A549 treated with AZD9567 at 1 μM for 4 hours (cell line): Measurements from ENCODE around the gene PIGO. TPM values are rescaled to one million over a fixed set of nuclear protein-coding genes. Genes with fewer than 3 reads are reported as not detected.

Source experiments
- total RNA-seq: library from RNA; stranded (reverse); fragments of 200-300 nt; extraction: Qiagen RNA extraction; gene quantifications from 5 replicates; pipeline ENCODE4 v1.2.3, GENCODE V29; 2022; ENCODE audit not compliant: insufficient read depth

Gene PIGO
- 41.4 to 51.7 TPM (median 50.0 TPM) in 5 replicates for total RNA-seq

DNA sequence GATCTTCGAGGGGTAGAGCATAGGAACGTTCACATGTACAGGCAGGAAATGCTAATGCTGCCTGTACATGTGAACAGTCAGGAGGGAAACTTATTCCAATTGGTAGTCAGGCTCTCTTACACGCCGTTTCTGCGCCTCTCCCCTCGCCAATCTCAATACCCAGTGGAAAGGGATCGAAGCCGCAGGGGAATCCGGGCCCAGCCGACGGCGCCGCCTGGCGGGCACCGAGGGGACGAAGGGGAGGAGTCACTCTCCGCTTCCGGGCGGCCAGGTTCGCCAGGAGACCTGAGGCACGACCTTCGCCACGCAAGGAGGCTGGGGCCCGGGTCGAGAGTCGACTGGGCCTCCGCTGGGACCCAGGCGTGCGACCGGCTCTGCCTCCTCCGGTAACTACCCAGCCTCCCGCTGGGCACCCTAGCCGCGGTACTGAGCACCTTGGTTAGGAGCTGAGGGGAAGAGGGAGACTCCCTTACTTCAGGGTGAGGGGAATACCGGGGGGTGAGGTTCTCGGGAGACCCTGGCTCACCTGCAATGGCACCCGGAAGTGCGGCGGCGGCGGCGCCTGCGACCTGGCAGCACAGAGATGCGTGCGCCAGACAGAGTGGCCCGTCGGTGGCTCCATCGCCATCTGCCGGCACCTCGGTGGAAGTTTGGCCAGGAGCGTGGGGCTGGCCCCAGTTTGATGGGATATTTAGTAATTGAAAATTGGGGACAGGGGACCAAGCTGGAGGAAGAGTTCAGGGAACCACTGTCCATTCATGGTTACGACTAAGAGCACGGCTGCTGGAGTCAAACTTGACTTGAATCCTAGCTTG lies at the start of gene PIGO:
TSS of gene PIGO (minus strand) at position 557 of the 815 bp plus-strand sequence. CDS start 1,026 bp downstream, outside the sequence.

DNA sequence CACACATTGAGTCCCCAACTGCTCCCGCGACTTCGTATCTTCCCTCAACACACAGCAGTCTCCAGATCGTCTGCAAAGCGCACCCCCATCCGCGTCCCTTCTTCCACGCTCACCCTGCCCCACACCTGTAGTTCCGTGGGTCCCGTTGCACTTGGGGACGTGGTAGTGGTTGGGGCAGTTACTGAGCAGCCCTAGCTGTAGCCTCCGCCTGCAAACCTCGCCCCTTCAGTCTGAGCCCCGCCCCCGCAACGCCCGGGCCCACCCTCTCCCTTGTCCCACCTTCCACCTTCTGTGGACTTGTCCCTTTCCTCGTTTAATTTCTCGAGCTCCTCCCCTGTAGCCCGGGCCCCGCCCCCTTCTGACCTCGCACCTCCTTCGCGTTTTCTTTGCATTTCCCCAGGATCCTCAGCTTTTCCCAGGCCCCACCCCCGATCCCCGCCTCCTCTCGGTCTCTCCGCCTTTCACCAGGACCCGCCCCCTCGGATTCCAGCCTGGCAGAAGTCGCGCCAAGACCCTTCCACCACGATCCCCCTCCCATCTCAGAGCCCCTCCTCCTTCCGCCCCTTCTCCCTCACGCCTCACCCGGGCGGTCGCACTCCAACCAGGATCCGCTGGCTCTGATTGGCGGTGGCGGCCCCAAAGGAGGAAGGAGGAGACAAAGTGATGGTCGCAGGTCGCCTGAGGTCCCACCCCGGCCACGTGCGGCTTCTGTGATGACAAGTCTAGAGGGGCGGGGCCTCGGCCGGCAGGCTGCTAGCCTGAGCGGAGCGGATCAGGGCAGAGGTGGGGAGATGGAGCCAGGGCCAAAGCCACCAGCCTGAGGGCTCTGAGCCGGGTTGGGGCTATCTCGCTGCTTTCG lies 19.5 kb upstream of the PIGO start, which contains the start of gene ATOSB:
TSS of gene ATOSB (minus strand) at position 183 of the 859 bp plus-strand sequence. CDS start 7,588 bp downstream, outside the sequence.

DNA sequence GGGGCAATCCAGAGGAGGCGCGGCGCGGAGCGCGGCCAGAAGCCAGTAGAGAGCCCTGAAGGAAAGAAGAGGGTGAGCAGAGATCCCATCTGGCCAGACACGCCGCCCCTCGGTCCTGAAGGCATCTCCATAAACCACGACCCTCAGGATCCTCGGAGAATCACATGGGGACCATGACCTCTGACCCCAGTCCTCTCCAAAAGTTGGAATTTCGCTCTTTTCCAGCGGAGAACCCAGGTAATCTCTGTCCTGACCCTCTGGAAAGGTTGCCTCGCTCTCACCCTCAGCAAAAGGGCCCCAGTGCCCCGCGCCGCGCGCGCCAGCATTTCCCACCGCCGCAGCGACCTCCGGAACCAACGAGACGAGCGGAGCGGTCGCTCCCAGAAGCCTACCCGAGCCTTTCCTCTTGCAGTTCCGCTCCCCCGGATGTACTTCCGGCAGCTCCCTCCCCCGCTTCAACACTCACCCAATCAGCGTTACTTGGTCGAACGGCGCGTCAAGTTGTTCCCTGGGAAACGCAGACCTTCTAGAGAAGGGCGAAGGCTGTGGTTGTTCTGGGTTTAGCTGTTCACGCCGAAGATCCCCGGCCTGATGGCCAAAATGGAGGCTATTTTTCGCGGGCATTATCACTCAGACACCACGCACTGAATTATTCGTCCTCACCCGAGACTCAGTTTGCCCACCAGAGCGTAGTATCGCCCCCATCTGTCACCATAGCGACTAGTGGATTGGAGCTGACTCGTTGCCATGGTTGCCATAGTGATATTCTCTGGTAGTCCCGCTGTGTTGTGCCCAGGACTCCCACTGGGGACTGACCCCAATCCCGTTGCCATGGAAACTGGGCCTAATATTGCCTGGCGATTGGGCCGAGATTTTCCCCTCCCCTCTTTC lies 6.6 kb upstream of the PIGO start, which contains the start of gene STOML2:
TSS of gene STOML2 (minus strand) at position 363 of the 891 bp plus-strand sequence. CDS start at position 326, 37 bp downstream.

DNA sequence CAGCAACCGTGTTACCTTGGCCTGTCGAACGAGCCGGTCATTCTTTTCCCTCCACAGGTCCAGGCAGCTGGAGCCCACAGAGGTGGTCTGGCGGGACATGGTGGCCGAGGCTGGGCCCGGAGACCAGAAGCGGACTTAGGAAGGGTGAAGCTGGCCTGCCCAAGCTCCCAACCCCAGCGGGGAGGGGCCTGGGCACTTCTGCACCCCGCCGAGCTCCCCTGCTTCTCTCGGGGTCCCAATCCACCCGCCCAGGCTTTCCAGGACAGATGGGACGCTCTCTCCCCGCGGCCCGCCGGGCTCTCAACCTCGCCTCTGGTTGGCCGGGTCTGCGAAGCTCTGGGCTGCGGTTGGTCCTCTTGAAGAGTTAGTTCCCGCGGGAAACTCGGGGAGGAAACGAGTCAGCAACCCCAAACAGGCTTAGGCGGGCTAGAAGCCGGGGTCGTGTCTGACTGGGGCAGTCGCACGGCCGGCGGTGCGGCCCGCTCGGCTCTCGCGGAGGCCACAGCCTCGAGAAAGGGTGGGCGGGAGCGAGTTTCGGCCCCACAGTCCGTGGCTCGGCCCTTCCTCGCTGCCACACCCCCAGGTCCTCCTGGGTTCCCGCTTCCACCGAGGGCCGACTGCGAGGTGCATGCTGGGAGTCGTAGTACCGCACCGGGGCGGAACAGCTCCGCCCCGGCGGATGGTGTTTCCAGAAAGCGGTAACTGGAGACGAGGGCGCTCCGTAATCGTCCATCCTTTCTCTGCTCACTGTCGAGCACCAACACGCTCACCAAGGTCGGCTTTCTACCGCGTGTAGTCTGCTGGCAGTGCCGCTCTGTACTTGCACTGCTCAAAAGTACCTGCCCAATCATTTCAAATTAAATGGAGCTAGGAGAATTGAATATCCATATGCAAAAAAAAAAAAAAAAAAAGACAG lies 16.7 kb downstream of the PIGO start, which contains the start of gene FANCG:
TSS of gene FANCG (minus strand) at position 517 of the 916 bp plus-strand sequence. CDS start at position 99, 418 bp downstream.

DNA sequence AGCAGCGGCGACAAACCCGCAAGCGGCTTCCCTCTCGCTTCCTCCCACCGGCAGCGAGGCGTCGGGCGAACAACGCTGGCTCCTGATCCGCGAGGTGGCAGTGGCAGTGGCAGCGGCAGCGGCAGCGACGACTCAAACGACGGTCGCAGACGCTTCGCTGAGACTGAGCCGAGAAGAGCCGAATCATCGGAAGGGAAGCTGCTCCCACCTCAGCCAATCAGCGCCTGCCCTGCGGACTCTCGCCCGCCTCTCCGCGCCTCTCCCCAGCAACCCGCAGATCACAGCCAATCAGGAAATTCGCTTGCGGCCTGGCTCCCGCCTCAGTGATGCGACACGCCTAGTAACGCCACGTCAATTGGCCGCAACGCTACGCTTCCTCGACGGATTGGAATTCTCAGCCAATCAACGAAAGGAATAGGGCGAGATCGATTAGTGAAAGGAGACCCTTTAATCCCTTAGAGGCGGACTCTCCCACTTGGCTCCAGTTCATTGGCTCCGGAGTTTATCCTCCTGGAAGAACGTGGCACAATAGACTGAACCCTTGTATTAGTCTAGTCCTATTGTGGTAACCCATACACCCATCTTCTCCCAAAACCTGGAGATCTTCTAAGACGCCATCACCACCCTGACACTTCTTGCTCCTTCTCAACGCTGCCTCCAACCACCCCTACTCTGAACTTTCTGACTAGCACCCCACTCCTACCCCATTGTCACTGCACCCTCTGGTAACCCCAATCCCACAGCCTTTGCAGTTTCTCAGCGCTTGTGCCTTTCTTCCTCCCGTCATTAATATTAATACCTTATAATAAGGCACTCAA lies 23.7 kb downstream of the PIGO start, which contains the start of gene VCP:
TSS of gene VCP (minus strand) at position 165 of the 818 bp plus-strand sequence. CDS start 272 bp downstream, outside the sequence.

Other genes with a start within 250 kb of the PIGO start
- 0.05 to 0.31 TPM (median 0.09 TPM) in 4 of 5 replicates, not detected in the other for gene PHF24, start 138.3 kb downstream of the PIGO start, total RNA-seq
- gene DNAJB5, start 106.8 kb downstream of the PIGO start, total RNA-seq = 5.8 to 9.4 TPM (median 7.7 TPM) in 5 replicates
- 271 to 324 TPM (median 288 TPM) in 5 replicates for gene VCP, start 24.0 kb downstream of the PIGO start, total RNA-seq
- gene FANCG, start 16.6 kb downstream of the PIGO start, total RNA-seq = 29.0 to 55.4 TPM (median 52.0 TPM) in 5 replicates
- 210 to 271 TPM (median 237 TPM) in 5 replicates for gene STOML2, start 6.5 kb upstream of the PIGO start, total RNA-seq
- 6.5 to 10.3 TPM (median 9.2 TPM) in 5 replicates for gene ATOSB, start 19.3 kb upstream of the PIGO start, total RNA-seq
- gene UNC13B, start 65.4 kb upstream of the PIGO start, total RNA-seq = 10.1 to 16.6 TPM (median 10.3 TPM) in 5 replicates